GM18867 (cell line): ENCODE data around the gene FAM118A.
"Not testable (repeated sequence)": the region's sequence is repeated elsewhere in the genome, so short reads cannot be mapped to it uniquely, and the experiment has no call there.

Source experiments
- ATAC-seq: cut with Tn5 transposase; IDR thresholded peaks from one replicate; pipeline ENCODE4 v1.9.1; 2021; ENCODE audit warnings: mild to moderate bottlenecking, moderate library complexity; ENCODE audit not compliant: unreplicated experiment

FAM118A gene

DNA sequence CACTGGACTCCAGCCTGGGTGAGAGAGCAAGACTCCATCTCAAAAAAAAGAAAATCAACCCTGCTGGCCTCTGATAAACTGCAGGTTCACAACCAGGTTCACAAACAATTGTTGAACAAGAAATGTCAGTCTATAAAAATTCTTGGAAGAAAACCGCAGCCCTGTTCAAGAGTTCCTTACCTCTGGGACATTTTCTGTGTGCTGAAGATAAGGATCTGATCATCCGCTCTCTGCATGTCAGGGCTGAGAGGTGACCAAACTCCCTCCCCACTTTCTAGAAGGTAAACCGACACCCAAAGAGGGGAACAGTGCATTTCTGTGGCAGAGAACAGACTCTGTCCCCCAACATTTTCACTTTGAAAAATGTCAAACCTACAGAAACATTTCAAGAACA is 29.1 kb upstream of the FAM118A start:
- ATAC-seq, result no peak

DNA sequence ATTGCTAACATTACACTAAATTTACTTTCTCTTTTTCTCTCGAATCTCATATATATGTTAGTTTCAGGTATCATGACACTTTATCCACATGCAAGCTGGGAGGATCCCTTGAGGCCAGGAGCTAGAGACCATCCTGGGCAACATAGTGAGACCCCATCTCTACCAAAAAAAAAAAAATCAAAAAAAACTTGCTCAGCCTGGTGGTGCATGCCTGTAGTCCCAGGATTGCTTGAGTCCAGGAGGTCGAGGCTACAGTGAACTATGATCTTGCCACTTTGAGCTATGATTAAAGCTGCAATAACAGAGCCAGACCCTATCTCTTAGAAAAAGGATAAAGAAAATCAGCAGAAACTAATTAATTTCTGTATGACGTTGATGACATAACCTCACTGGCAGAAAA is 28.7 kb upstream of the FAM118A start:
- no peak for ATAC-seq

- ATAC-seq, result no peak
Observed at GRCh38 chr22:45284705-45285262, 24.9 kb upstream of the FAM118A start, which contains the start of gene UPK3A. UPK3A (plus strand) TSS chr22:45284949; CDS start chr22:45285014, 65 bp downstream.

DNA sequence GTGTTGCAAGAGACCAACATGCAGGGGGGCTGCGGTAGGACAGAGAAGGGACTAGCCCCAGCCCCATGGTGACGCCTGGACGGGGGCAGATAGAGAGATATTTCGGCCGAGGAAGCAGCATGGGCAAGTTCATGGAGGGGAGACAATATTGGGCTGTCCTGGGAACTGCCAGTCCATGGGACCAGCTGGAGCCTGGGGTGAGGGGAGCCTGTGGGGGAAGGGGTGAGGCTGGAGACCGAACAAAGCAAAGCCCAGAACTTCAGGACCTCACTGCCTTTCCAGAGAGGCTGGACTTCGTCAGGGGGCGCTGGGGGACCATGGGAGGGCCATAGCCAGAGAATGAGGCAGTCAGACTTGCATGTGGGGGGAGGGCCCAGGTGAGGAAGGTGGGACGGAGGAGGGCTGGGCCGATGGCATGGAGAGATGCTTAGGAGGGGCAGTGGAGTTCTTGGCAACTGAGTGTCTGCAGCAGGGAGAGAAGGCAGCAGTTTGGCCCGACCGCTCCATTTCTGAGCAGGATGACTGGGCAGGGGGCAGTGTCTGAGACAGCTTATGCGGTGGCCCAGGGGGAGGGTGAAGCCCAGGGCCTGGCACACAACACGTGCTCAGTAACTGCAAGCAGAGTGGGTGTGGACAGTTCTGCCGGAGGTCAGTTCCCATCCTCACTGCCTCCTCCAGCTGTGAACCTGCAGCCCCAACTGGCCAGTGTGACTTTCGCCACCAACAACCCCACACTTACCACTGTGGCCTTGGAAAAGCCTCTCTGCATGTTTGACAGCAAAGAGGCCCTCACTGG is 24.3 kb upstream of the FAM118A start:
- ATAC-seq, result no peak

- no peak for ATAC-seq
Observed at GRCh38 chr22:45286854-45287551, 22.7 kb upstream of the FAM118A start.

DNA sequence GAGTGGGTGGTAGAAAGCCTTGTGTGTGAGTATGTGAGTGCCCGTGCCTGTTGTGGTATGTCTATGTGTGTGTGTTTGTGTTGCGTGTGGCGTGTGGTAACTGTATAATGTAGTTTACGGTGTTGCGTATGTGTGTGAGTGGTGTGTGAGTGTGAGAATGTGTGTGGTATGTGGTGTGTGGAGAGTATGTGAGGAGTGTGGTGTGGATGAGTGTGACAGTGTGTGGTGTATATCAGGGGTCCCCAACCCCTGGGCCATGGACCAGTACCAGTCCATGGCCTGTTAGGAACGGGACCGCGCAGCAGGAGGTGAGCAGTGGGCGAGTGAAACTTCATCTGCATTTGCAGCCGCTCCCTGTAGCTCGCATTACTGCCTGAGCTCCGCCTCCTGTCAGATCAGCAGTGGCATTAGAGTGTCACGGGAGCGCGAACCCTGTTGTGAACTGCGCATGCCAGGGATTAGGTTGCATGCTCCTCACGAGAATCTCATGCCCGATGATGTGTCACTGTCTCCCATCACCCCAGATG is 19.3 kb upstream of the FAM118A start:
- ATAC-seq, result no peak

- no peak for ATAC-seq
Observed at GRCh38 chr22:45291061-45291930, 18.4 kb upstream of the FAM118A start.

DNA sequence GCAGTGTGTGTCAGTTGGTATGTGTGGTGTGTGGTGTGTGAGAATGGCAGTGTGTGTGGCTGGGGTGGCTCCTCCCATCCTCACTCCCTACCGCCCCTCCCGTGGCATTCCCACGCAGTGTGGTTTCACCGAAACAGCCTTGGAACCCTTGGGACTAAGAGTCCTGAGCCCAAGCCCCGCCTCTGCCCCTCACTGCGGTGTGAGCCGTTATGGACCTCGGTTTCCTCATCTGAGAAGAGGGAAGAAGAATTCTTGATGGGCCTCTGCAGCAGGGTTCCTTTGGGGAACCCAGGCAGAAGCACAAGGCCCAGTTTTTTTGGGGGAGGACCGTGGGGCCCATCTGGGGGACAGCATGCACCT is 17.8 kb upstream of the FAM118A start:
- ATAC-seq, result no peak

GRCh38 chr22:45292731-45293442 is 16.8 kb upstream of the FAM118A start:
- no peak for ATAC-seq

DNA sequence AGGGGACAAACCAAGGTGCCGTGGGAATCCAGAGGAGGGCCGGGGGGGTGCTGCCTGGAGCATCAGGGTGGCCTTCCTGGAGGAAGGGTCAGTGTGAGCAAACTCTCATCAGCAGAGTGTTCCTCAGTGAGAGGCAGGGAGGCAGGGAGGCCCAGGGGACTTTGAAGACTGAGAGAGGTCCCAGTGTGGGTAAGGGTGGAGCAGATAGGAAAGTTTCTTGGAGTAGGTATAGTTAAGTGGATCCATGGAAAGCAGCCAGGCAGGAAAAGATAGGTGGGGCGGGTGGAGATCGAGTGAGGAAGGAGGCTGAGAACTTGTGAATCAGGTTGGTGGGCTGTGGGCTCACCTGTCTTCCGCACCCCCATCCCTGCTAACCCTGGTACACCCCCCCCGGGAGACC is 15.7 kb upstream of the FAM118A start:
- no peak for ATAC-seq

GRCh38 chr22:45295004-45295403 is 14.7 kb upstream of the FAM118A start:
- not testable (repeated sequence) for ATAC-seq

- ATAC-seq, result no peak
Observed at GRCh38 chr22:45295492-45295891, 14.2 kb upstream of the FAM118A start.

- ATAC-seq, result no peak
Observed at GRCh38 chr22:45296628-45297297, 13.0 kb upstream of the FAM118A start.

GRCh38 chr22:45298934-45299505 is 10.7 kb upstream of the FAM118A start:
- ATAC-seq, result no peak

- no peak for ATAC-seq
Observed at GRCh38 chr22:45302751-45303150, 7.0 kb upstream of the FAM118A start.

DNA sequence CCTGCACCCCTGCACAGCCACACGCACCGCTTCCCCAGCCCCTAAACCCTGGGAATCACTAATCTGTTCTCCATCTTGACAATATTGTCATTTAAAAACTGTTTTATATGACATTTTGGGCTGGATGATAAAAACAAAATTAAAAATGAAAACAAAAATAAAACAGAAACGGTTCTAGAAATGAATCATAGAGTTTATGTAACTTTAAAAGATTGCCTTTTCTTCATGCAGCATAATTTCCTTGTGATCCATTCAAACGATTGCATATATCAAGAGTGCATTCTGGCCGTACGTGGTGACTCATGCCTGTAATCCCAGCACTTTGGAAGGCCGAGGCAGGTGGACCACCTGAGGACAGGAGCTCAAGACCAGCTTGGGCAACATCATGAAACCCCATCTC is 6.6 kb upstream of the FAM118A start:
- no peak for ATAC-seq

DNA sequence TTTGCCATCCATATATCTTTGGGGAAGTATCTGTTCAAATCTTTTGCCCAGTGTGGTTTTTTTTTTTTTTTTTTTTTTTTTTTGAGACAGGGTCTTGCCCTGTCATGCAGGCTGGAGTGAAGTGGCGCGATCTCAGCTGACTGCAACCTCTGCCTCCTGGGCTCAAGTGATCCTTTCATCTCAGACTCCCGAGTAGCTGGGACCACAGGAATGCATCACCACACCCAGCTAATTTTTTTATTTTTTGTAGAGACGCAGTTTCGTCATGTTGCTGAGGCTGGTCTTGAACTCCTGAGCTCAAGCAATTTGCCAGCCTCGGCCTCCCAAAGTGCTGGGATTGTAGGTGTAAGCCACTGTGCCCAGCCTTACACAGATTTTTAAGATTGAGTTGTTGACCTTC is 4.8 kb upstream of the FAM118A start:
- ATAC-seq, result no peak

DNA sequence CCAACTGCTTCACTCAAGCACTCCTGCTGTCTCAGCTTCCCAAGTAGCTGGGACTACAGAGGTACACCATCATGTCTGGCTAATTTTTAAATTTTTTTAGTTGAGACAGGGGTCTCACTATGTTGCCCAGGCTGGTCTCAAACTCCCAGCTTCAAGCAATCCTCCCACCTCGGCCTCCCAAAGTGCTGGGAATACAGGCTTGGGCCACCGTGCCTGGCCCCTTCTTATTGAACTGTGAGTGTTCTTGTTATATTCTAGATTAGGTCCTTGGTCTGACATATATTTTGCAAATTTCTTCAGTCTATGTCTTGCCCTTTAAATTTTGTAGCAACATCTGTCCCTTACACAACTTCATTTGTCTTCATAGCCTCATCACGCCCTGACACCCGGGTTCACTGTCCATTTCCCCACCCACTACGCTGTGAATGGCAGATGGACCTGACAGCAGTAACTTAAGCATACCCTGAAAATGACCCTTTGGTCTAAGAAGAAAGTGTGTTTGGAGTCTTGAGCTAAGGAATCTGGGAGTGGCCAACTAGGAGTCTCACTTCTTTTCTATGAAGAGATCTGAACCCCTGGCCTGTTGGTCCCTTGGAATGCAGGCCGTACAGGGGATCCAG is 4.2 kb upstream of the FAM118A start:
- ATAC-seq, result no peak

- ATAC-seq, result no peak
Observed at GRCh38 chr22:45306139-45306538, 3.6 kb upstream of the FAM118A start.
